NCI-H1694 (cell line): Measurements from ENCODE around the gene DDX42.
"Not testable (repeated sequence)": the region's sequence is repeated elsewhere in the genome, so short reads cannot be mapped to it uniquely, and the experiment has no call there.

Experiments used
- DNase-seq: peaks from one replicate; lab custom pipeline; 2025; lab: John Stamatoyannopoulos, UW

DDX42 gene

DNA sequence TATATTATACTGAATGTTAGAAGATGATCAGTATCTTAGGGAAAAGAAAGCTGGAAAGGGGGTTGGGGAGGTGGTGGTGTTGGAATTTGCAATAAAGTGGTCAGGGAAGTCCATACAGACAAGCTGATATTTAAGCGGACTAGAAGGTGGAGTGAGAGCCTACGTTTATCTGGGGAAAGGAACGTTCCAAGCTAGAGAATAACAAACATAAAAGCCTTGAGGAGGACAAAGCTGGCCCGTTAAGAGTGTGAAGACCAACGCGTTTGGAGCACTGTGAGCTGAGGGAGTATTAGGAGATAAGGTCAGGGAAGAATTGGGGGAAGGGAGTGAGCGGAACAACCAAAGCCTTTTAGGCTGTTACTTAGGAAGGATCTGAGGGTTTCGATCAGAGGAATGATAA lies 1.4 kb downstream of the DDX42 start:
- DNase-seq: no peak

DNA sequence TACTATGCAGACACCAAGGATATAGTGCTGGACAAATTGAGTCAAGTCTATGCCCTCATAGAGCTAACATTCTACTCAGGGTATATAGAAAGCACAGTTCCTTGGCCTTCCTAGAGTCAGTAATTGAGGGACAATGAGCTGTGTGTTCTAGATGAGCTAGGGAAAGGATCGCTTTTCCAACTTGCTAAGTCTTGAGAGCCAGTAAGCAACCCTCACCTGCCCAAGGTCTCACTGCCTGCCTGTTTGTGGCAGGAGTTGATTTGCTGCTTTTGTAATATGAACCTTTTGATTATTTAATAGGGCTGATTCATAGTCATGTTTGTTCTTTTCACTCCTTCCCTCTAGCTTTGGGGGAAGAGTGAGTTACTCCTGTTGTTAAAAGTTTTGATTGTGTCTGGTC lies 6.5 kb downstream of the DDX42 start:
- DNase-seq: no peak

DNA sequence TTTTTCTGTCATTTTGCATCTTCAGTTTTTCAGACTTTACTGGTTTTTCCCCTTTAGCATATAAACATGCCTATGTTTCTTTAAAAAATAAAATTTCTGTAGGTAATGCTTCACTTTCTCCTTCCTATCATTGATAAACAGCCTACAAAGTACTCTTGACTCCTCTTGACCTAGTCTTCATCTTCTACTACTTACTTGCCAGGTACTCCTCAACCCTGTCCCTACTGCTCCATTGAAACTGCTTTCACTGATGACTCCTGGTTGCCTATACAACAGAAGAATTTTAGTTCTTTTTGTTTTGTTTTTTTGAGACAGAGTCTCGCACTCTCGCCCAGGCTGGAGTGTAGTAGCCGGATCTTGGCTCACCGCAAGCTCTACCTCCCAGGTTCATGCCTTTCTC lies 7.0 kb downstream of the DDX42 start:
- no peak for DNase-seq

DNA sequence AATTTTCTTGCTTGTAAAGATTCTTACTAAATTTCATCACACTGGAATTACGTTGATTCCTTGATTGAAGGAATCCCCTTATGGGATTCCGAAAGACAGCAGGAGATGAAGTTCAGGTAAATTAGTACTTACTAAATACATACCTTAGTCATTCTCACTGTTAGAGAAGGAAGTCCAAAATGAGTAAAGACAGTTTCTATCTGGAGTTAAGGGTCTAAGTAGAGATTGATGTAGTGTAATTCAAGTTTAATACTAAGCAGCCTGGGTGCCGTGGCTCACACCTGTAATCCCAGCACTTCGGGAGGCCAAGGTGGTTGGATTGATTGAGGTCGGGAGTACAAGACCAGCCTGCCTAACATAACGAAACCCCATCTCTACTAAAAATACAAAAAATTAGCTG lies 9.6 kb downstream of the DDX42 start:
- no peak for DNase-seq

DNA sequence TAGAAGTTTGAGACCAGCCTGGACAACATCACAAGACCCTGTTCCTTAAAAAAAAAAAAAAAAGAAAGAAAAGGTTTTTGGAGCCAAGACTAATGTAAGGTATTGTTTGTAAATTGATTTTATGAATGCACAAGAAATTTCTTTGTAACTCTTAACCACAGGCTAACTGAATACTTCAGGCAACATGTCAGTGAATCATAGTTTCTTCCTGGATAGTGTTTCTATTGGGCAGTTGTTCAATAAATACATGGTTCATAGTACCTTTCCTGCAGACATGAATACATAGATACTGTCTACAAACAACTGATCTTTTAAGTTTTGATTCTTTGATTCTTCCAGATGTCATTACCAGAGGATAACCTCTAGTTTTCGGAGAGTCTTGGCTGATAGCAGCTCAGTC lies 11.6 kb downstream of the DDX42 start:
- no peak for DNase-seq

DNA sequence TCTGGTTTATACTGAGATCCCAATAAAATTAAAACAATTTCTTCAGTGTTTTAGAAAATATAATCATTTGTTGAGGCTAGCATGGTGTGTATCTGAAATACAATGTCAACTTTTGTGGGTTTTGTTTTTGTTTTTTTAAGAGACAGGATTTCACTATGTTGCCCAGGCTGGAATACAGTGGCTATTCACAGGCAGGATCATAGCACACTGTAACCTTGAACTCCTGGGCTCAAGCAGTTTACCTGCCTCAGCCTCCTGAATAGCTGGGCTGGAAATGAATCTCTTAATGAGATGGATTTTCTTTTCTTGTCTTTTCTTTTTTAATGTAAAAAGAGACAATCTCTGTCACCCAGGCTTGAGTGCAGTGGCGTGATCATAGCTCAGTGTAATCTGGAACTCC lies 12.1 kb downstream of the DDX42 start:
- no peak for DNase-seq

DNA sequence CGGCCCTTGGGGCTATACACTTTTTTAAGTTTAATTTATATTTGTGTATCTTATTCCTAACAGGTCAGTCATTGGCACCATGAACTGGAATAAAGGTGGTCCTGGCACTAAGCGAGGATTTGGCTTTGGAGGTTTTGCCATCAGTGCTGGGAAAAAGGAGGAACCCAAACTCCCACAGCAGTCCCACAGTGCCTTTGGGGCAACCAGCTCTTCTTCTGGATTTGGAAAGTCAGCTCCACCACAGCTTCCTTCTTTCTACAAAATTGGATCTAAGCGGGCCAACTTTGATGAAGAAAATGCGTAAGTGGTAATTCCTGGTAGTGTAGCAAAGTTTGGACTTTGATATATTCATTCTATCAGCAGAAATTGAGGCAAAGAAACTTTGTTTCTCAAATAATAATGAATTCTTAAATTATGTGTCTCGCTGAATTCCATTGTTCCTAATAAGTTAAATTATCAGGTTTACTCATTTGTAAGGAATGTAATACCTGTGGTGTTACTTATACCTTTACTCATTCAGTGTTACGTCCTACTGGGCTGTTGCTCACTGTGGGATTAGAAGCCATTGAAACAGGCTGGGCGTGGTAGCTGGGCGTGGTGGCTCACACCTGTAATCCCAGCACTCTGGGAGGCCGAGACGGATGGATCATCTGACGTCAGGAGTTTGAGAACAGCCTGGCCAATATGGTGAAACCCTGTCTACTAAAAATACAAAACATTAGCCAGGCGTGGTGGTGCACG lies 13.2 kb downstream of the DDX42 start:
- no peak for DNase-seq

DNA sequence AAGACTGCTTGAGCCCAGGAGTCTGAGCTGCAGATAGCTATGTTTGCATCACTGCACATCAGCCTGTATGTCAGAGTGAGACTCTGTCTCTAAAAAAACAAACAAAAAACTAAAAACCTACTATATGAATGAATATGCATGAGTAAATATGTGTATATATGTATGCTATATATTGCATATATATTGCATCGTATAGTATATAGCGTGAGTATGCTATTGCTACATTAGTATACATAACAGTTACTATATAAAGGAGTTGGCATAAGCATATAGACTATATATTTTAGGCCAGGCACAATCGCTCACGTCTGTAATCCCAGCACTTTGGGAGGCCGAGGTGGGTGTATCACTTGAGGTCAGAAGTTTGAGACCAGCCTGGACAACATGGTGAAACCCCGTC lies 16.1 kb downstream of the DDX42 start:
- no peak for DNase-seq

DNA sequence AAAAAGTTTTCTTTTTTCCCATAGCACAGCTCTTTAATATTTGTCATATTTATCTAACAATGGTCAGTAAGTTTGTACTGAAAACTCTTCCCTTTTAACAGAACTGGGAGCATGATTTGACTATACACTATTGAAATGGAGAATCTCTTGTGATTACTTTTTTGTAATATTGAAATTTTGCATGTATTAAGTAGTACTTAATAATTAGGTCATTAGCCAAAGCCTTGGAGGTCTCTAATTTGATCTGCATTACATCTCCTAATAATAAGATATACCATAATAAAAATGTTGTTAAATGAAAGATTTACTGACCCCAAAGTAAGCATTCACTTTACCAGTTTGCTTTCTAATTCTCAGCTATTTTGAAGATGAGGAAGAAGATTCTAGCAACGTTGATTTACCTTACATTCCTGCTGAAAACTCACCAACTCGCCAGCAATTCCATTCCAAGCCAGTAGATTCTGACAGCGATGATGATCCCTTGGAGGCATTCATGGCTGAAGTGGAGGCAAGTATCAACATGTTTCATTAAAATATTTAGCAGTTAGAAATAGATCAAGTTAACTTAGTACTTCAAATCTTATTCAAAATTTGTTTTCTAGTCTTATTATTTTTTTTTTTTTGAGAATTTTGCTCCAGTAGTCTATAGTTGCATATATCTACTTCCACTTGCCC lies 18.2 kb downstream of the DDX42 start:
- no peak for DNase-seq

DNA sequence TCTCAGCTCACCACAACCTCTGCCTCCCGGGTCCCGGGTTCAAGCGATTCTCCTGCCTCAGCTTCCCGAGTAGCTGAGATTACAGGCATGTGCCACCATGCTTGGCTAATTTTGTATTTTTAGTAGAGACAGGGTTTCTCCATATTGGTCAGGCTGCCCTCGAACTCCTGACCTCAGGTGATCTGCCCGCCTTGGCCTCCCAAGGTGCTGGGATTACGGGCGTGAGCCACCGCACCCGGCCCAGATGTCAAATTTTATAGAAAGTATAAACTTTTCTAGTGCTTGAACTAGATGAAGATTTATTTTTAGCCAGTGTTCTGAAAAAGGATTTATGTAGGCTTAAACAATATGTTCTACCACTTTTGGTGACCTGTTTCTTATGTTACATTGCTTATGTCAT lies 22.4 kb downstream of the DDX42 start:
- DNase-seq: not testable (repeated sequence)

DNA sequence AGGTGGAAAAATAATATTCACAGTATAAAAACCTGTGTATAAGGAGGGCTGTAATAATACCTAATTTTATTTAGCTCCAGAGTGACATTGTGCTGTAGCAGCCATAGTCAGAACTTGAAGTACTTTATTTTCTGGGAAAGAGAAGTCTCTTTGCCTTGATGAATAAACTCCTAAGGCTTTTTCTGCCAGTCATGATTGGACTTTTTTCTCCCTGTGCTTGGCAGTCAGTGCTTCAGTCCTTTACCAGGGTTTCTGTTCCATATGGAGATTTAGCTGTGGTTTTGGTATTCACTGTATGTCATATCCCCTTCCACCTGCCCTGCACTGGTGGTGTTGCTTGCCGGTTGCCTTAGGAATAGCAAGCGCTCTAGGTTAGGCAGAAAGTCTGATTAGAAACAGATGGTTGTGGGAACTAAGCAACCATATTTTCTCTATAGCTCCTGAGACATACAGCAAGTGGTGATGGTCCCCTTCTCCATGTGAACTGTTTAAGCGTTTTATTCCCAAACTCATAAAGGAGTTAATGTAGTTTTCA lies 24.7 kb downstream of the DDX42 start:
- DNase-seq: no peak

DNA sequence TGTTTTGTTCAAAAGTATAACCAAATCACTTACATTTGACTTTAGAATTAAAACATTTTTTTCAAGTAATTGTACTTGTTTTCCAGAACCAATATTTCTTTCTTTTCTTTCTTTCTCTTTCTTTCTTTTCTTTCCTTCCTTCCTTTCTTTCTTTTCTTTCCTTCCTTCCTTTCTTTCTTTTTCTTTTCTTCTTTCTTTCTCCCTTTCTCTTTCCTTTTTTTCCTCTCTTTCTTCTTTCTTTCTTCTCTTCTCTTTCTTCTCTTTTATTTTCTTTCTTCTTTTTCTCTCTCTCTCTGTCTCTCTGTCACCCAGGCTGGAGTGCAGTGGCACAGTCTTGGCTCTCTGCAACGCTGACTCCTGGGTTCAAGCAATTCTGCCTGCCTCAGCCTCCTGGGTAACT lies 26.8 kb downstream of the DDX42 start:
- DNase-seq: no peak

DNA sequence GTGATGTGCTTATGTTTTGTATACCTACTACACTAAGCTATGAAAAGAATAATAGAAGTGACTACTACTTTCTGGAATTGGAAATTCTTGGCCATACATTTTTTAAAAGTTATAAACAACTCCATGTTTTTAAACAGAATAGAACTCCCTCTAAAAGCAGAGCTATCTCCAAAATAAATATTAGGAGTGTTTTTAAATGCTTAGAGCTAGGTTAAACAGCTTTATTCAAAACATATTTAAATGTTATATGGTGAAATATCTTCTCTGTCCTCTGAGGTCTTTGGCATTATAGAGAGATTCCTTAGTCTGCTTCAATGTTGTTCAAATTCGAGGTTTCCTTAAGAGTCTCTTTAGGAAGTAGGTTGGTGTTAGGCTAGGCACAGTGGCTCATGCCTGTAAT lies 30.4 kb downstream of the DDX42 start:
- no peak for DNase-seq

DNA sequence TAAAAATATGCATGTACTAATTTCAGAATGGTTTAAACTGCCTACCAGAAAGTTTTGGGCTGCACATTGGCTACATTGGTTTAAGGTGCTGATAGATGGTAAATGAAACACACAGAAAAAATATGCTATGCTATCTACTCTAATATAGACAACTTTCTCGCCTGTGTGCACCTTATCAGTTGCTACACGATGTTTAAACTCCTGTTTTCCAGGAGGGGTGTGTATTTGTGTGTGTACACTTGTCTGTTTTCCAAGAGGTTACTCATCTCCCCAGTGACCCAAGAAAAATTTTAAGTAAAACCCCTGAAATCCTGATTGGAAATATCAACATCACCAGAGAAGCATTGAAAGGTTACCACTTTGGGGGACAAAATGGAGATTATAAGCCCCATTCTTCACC lies 31.6 kb downstream of the DDX42 start:
- no peak for DNase-seq

DNA sequence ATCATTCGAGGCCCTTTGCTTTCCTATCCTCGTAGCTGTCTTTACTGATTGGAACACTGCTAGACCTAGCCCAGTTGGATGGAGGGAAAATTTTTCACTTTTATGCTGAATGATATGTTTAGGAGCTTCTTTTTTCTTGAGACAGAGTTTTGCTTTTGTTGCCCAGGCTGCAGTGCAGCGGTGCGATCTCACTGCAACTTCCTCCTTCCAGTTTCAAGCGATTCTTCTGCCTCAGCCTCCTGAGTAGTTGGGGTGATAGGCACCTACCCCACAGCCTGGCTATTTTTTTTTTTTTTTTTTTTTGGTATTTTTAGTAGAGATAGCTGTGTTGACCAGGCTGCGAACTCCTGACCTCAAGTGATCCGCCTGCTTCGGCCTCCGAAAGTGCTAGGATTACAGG lies 36.0 kb downstream of the DDX42 start:
- DNase-seq: no peak

DNA sequence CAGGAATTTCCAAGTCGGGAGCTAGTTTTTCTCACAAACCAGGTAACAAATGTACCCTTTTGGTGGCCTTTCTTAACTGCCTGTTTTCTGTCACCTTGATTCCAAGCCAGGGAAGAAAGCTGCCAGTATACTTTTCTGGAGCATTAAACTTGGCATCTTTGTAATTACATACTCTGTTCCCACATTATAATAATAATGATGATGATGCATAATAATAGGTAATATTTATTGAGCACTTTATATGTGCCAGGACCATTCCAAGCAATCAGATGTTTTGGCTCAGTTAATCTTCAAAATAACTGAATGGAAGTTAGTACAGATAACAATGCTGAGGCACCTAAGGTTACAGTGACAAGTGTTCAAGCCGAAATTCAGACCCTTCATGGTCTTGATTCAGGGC lies 42.2 kb downstream of the DDX42 start:
- DNase-seq: no peak

DNA sequence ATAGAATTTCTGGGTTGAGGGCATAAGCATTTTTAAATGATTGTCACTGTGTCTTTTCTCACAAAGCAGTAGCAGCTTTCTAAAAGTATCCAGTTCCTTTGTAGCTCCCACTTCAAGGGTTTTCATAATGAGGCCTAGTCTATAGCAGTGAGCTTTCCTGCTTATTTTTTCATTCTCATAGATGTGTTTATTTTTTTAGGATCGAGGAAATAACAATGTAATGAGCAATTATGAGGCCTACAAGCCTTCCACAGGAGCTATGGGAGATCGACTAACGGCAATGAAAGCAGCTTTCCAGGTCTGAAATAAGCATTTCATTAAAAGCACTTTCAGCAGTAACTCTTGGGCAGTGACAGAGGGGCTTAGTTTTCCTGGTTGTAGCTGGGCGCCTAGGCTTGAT lies 42.7 kb downstream of the DDX42 start:
- DNase-seq: no peak

DNA sequence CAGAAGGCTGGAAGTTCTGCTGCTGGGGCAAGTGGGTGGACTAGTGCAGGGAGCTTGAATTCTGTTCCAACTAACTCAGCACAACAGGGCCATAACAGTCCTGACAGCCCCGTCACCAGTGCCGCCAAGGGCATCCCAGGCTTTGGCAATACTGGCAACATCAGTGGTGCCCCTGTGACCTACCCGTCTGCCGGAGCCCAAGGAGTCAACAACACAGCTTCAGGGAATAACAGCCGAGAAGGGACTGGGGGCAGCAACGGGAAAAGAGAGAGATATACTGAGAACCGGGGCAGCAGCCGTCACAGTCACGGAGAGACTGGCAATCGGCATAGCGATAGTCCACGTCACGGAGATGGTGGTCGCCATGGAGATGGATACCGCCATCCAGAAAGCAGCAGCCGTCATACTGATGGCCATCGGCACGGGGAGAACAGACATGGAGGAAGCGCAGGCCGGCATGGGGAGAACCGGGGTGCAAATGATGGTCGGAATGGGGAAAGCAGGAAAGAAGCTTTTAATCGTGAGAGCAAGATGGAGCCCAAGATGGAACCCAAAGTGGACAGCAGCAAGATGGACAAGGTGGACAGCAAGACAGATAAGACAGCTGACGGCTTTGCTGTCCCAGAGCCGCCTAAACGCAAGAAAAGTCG lies 43.9 kb downstream of the DDX42 start:
- no peak for DNase-seq

DNA sequence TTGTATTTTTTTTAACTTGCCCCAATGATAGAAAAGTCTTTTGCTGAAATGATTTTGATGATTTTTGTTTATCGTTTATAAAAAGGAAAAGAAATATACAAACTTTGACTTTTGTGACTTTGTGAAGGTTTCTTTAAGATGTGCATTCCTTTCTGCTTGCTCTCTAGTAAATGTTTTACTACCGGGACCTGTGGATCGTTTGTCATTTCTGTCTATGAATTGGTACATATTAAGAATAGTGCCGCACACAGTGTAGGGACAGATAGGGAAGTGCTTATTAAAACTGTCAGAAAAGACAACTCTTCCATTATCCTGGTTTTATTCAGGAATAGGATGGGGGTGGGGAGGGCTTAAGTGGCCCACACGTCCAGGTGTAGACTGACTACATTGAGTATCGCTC lies 45.2 kb downstream of the DDX42 start:
- DNase-seq: no peak

DNA sequence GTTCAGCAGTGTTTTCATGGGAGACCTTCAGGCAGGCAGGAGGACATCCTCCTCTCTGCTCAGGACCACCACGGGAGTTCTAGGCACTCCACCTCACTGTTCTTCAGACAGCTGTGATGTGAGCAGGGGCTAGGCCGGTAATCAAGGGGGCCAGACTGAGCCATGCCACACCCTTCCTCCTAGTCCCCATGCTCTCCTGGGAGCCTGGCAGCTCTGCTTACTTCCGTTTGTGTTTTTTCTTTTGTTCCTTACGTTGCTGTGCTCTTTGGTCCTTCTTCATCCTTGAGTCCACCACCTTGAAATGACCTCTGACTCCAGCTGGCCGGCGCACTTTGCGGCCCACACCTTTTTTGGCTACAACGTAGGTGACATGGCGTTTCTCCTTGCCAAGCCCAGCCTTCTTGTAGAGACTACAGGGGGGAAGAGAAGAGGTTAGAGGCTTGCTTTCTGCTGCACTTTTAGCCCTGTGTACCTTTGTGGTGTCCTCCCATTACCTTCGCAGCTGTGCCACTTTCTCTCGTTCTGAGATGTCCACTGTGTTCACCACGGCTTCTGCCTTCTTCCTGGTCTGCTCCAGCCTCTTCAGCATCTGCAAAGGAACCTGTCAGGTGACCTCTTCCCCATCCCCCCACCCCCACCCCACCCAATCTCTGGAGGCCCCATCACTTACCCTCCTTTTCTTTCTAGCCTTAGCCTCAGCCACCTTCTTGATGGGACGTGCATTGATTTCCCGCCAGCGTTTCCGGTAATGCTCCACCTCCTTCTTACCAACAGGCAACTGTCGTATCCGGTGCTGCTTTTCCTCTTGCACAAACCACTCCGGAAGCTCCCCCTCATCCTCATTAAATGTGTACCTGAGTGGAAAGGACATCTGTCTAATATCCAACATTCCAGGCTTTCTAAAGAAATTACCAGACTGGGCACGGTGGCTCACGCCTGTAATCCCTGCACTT lies 45.9 kb downstream of the DDX42 start:
- DNase-seq: no peak

DNA sequence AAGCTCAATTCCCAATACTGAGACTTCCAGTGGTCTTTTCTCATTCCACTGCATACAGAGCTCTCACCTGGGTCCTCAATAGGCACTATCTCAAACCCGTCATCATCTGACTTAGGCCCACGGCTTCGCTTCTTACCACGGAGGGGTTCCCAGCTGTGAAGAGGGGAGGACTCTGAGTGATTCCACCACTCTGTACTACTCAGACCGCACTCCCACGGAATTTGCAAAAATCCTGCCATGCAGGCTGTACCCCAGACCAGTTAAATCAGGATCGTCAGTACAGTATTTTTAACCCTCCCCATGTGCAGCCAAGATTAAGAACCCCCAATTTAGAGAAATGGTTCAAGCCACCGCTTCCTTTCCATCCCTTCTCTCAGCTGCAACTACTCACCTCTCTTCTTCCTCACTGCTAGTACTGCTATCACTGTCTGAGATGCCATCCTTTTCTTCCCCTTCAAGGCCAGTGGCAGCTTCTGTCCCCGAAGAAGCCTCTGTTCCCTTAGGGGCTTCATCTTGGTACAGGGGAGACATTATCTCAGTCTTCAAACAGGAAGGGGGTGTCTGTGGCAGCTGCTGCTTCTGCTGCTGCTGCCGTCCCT lies 47.1 kb downstream of the DDX42 start:
- no peak for DNase-seq

DNA sequence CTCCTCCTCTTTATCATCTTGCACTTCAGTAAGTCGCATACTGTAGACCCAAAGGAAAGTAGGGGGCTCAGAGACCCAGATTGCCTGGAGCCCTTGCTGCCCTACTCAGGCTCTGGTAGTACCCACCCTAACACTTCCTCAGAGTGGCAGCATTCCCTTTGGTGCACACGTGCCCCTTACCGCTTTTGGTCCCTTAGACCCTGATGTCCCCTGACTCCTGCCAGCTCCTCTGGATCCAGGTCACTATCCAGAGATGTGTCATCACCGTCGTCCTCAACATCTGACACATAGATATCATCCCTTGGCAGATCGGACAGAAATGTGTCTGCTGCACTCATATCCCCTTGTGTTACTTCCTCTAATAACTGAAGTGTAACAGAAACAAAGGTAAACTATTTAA lies 47.8 kb downstream of the DDX42 start:
- DNase-seq: no peak
